ENCODE measurements around the gene PAH.

DNA sequence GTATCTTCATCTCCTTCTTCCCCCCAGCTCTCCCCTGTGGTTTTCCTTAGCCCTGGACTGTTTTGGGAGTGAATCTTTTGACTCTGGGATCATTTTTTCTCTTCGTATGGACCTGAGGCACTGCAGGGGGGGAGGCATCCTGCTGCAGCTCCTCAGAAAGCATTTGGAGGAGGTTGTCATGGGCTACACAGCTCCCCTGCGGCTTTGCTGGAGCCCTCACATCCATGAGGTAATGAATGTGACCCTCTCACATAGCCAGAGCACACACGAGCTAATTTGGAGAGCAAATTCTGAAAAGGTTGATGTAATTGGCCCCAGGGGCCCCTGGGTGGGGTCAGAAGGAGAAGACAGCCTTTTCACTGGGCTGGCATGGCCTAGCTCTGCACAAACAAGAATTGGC is 110.9 kb downstream of the PAH start:
- TF ChIP-seq, protein P1, sequence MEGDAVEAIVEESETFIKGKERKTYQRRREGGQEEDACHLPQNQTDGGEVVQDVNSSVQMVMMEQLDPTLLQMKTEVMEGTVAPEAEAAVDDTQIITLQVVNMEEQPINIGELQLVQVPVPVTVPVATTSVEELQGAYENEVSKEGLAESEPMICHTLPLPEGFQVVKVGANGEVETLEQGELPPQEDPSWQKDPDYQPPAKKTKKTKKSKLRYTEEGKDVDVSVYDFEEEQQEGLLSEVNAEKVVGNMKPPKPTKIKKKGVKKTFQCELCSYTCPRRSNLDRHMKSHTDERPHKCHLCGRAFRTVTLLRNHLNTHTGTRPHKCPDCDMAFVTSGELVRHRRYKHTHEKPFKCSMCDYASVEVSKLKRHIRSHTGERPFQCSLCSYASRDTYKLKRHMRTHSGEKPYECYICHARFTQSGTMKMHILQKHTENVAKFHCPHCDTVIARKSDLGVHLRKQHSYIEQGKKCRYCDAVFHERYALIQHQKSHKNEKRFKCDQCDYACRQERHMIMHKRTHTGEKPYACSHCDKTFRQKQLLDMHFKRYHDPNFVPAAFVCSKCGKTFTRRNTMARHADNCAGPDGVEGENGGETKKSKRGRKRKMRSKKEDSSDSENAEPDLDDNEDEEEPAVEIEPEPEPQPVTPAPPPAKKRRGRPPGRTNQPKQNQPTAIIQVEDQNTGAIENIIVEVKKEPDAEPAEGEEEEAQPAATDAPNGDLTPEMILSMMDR (IDR thresholded peaks at IDR 0.05): no peak
- no peak for TF ChIP-seq POLR2A (IDR thresholded peaks at IDR 0.05)
- TF ChIP-seq EP300 (IDR thresholded peaks at IDR 0.05): no peak
